WTC11 (cell line): ENCODE data around the gene LHX5.

Experiments used
- ESRRA ChIP-seq: sonication (generic); formaldehyde crosslinking; IDR thresholded peaks from 2 replicates; pipeline ENCODE4 v1.8.1; 2022; ENCODE audit warnings: mild to moderate bottlenecking, missing genetic modification reagents, borderline replicate concordance
- TF ChIP-seq, protein P1 (sequence below): fragments of 200-600 bp; IDR thresholded peaks from 2 replicates; pipeline ENCODE4 v1.8.0; 2022; ENCODE audit warnings: antibody characterized with exemption
- TF ChIP-seq, protein P2 (sequence below): sonication (generic); formaldehyde crosslinking; IDR thresholded peaks from 2 replicates; pipeline ENCODE4 v1.8.1; 2023; ENCODE audit warnings: mild to moderate bottlenecking, missing genetic modification reagents, moderate library complexity
- TF ChIP-seq, protein P3 (sequence below): sonication (generic); formaldehyde crosslinking; IDR thresholded peaks from 2 replicates; pipeline ENCODE4 v1.8.1; 2023; ENCODE audit warnings: mild to moderate bottlenecking, moderate library complexity, missing genetic modification reagents

DNA sequence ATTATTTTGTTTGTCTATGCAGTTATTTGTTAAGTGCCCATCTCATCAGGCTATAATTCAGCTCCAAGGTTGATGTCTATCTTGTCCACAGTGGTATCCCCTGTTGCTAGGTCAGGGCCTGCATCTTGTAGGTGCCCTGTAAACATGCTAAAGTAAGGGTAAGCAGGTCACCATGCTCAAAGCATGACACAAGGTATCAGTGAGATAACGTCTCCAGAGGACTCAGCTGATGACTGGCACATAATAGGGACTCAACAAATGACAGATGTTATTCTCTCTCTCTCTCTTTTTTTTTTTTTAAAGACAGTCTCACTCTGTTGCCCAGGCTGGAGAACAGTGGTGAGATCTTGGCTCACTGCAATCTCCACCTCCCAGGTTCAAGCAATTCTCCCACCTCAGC lies 47.2 kb downstream of the LHX5 start:
- TF ChIP-seq, protein P1, sequence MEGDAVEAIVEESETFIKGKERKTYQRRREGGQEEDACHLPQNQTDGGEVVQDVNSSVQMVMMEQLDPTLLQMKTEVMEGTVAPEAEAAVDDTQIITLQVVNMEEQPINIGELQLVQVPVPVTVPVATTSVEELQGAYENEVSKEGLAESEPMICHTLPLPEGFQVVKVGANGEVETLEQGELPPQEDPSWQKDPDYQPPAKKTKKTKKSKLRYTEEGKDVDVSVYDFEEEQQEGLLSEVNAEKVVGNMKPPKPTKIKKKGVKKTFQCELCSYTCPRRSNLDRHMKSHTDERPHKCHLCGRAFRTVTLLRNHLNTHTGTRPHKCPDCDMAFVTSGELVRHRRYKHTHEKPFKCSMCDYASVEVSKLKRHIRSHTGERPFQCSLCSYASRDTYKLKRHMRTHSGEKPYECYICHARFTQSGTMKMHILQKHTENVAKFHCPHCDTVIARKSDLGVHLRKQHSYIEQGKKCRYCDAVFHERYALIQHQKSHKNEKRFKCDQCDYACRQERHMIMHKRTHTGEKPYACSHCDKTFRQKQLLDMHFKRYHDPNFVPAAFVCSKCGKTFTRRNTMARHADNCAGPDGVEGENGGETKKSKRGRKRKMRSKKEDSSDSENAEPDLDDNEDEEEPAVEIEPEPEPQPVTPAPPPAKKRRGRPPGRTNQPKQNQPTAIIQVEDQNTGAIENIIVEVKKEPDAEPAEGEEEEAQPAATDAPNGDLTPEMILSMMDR: no peak
- TF ChIP-seq ESRRA: no peak
- TF ChIP-seq, protein P2, sequence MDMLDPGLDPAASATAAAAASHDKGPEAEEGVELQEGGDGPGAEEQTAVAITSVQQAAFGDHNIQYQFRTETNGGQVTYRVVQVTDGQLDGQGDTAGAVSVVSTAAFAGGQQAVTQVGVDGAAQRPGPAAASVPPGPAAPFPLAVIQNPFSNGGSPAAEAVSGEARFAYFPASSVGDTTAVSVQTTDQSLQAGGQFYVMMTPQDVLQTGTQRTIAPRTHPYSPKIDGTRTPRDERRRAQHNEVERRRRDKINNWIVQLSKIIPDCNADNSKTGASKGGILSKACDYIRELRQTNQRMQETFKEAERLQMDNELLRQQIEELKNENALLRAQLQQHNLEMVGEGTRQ (CRISPR knock-in tag): no peak
- TF ChIP-seq, protein P3, sequence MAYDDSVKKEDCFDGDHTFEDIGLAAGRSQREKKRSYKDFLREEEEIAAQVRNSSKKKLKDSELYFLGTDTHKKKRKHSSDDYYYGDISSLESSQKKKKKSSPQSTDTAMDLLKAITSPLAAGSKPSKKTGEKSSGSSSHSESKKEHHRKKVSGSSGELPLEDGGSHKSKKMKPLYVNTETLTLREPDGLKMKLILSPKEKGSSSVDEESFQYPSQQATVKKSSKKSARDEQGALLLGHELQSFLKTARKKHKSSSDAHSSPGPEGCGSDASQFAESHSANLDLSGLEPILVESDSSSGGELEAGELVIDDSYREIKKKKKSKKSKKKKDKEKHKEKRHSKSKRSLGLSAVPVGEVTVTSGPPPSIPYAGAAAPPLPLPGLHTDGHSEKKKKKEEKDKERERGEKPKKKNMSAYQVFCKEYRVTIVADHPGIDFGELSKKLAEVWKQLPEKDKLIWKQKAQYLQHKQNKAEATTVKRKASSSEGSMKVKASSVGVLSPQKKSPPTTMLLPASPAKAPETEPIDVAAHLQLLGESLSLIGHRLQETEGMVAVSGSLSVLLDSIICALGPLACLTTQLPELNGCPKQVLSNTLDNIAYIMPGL (CRISPR knock-in tag): no peak
